ENCODE measurements around the gene LRIT2.

DNA sequence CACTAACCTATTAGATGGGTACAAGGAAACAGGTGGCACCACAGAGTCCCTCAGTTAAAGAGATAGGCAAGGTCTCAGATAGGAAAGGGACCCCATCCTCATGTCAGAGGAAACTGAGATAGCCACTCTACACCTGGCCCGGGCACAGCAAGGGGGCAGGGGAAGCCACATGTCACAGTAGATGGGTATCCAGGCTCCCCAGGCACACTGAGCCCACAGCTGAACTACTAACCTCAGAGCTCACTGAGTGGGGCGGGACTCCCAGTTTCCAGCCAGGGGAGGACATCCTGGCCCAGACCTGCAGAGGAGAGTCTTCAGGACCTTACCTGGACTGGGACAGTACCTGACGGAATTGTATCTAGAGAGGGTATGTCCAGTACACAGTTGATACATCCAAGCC, 34.7 kb downstream of the LRIT2 start:
- TF ChIP-seq, protein P1, sequence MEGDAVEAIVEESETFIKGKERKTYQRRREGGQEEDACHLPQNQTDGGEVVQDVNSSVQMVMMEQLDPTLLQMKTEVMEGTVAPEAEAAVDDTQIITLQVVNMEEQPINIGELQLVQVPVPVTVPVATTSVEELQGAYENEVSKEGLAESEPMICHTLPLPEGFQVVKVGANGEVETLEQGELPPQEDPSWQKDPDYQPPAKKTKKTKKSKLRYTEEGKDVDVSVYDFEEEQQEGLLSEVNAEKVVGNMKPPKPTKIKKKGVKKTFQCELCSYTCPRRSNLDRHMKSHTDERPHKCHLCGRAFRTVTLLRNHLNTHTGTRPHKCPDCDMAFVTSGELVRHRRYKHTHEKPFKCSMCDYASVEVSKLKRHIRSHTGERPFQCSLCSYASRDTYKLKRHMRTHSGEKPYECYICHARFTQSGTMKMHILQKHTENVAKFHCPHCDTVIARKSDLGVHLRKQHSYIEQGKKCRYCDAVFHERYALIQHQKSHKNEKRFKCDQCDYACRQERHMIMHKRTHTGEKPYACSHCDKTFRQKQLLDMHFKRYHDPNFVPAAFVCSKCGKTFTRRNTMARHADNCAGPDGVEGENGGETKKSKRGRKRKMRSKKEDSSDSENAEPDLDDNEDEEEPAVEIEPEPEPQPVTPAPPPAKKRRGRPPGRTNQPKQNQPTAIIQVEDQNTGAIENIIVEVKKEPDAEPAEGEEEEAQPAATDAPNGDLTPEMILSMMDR (conservative IDR thresholded peaks at IDR 0.05; ENCODE audit: low read length): no peak
- TF ChIP-seq EZH2phosphoT487 (IDR thresholded peaks at IDR 0.05; ENCODE audit: borderline replicate concordance, low read depth, low read length): no peak
